H9 (cell line): Measurements from ENCODE around the gene ESRP2. TPM values are rescaled to one million over a fixed set of nuclear protein-coding genes. Genes with fewer than 3 reads are reported as not detected.
A peak's percentile ranks its signal among the peaks of the same experiment; 100 is the strongest.

Experiments
- DNase-seq: peaks from one replicate; pipeline ENCODE4 v3.0.0-alpha.2; 2017
- H2AFZ ChIP-seq: one replicate; pipeline ENCODE4 v1.6.1; 2013; ENCODE audit warnings: mild to moderate bottlenecking, low read length, control low read depth, moderate library complexity
- H2AK5ac ChIP-seq: 2 replicates; pipeline ENCODE4 v1.6.1; 2013; ENCODE audit warnings: low read length, control low read depth, mixed read lengths; ENCODE audit not compliant: insufficient read length
- H2BK120ac ChIP-seq: one replicate; pipeline ENCODE4 v1.6.1; 2013; ENCODE audit warnings: low read depth, mild to moderate bottlenecking, low read length, control low read depth, inconsistent platforms; ENCODE audit not compliant: poor library complexity, severe bottlenecking
- H2BK12ac ChIP-seq: 2 replicates; pipeline ENCODE4 v1.6.1; 2013; ENCODE audit warnings: low read length, control low read depth, mixed read lengths, low read depth; ENCODE audit not compliant: insufficient read length
- H2BK15ac ChIP-seq: 2 replicates; pipeline ENCODE4 v1.6.1; 2013; ENCODE audit warnings: low read depth, low read length, control low read depth
- H2BK20ac ChIP-seq: one replicate; pipeline ENCODE4 v1.6.1; 2013; ENCODE audit warnings: low read depth, mild to moderate bottlenecking, low read length, control low read depth, inconsistent platforms; ENCODE audit not compliant: poor library complexity, severe bottlenecking
- H2BK5ac ChIP-seq: 2 replicates; pipeline ENCODE4 v1.6.1; 2013; ENCODE audit warnings: low read length, control low read depth, mixed read lengths; ENCODE audit not compliant: insufficient read length
- H3K14ac ChIP-seq: 2 replicates; pipeline ENCODE4 v1.6.1; 2013; ENCODE audit warnings: low read length, control low read depth; ENCODE audit not compliant: insufficient read depth
- H3K18ac ChIP-seq: 2 replicates; pipeline ENCODE4 v1.6.1; 2013; ENCODE audit warnings: low read depth, mild to moderate bottlenecking, mixed read lengths, low read length, control low read depth; ENCODE audit not compliant: insufficient read length
- H3K23ac ChIP-seq: 2 replicates; pipeline ENCODE4 v1.6.1; 2013; ENCODE audit warnings: low read length, control low read depth, mixed read lengths, low read depth; ENCODE audit not compliant: insufficient read length
- H3K23me2 ChIP-seq: 2 replicates; pipeline ENCODE4 v1.6.1; 2013; ENCODE audit warnings: low read depth, mild to moderate bottlenecking, mixed read lengths, low read length, control low read depth; ENCODE audit not compliant: insufficient read length, poor library complexity, severe bottlenecking
- H3K27ac ChIP-seq: 2 replicates; pipeline ENCODE4 v1.5.1; 2013; ENCODE audit warnings: low read length, control low read depth, mixed read lengths, low read depth; ENCODE audit not compliant: insufficient read length
- H3K27me3 ChIP-seq: 2 replicates; pipeline ENCODE4 v1.6.1; 2013; ENCODE audit warnings: low read length, control low read depth, inconsistent platforms; ENCODE audit not compliant: insufficient read depth
- H3K4ac ChIP-seq: 2 replicates; pipeline ENCODE4 v1.6.1; 2013; ENCODE audit warnings: low read depth, mild to moderate bottlenecking, control low read depth, inconsistent platforms, low read length, moderate library complexity
- H3K4me1 ChIP-seq: 2 replicates; pipeline ENCODE4 v1.6.1; 2013; ENCODE audit warnings: low read length, control low read depth, inconsistent platforms; ENCODE audit not compliant: insufficient read depth
- H3K4me2 ChIP-seq: 2 replicates; pipeline ENCODE4 v1.6.1; 2013; ENCODE audit warnings: low read length, control low read depth, mixed read lengths; ENCODE audit not compliant: insufficient read length, insufficient read depth
- H3K56ac ChIP-seq: 2 replicates; pipeline ENCODE4 v1.6.1; 2013; ENCODE audit warnings: low read depth, mild to moderate bottlenecking, mixed read lengths, low read length, control low read depth; ENCODE audit not compliant: insufficient read length
- H3K79me1 ChIP-seq: 2 replicates; pipeline ENCODE4 v1.6.1; 2013; ENCODE audit warnings: low read depth, mild to moderate bottlenecking, moderate library complexity, low read length, control low read depth, inconsistent platforms; ENCODE audit not compliant: insufficient read depth, poor library complexity, severe bottlenecking
- H3K79me2 ChIP-seq: 2 replicates; pipeline ENCODE4 v1.6.1; 2013; ENCODE audit warnings: low read length, control low read depth, inconsistent platforms; ENCODE audit not compliant: insufficient read depth
- H3K9ac ChIP-seq: 2 replicates; pipeline ENCODE4 v1.6.1; 2013; ENCODE audit warnings: low read length, control low read depth, mixed read lengths; ENCODE audit not compliant: insufficient read length; ENCODE audit errors: extremely low read depth
- H3K9me3 ChIP-seq: one replicate; pipeline ENCODE4 v1.6.1; 2013; ENCODE audit warnings: low read depth, low read length, inconsistent platforms; ENCODE audit not compliant: control insufficient read depth
- H3T11ph ChIP-seq: one replicate; pipeline ENCODE4 v1.6.1; 2013; ENCODE audit warnings: mild to moderate bottlenecking, low read length, control low read depth, inconsistent platforms
- H4K20me1 ChIP-seq: one replicate; pipeline ENCODE4 v1.6.1; 2013; ENCODE audit not compliant: control insufficient read depth, insufficient read length, insufficient read depth
- H4K5ac ChIP-seq: 2 replicates; pipeline ENCODE4 v1.6.1; 2013; ENCODE audit warnings: low read depth, mild to moderate bottlenecking, mixed read lengths, low read length, control low read depth; ENCODE audit not compliant: insufficient read length
- H4K8ac ChIP-seq: replicated peaks from 2 replicates; pipeline ENCODE4 v1.6.1; 2013; ENCODE audit warnings: low read length, control low read depth, mixed read lengths, low read depth; ENCODE audit not compliant: insufficient read length
- H4K91ac ChIP-seq: 2 replicates; pipeline ENCODE4 v1.6.1; 2013; ENCODE audit warnings: low read depth, mild to moderate bottlenecking, moderate library complexity, mixed read lengths, low read length, control low read depth; ENCODE audit not compliant: insufficient read length
- H3K27ac Mint-ChIP-seq, 3 experiments: 2 replicates in 2 of 3; 3 replicates in 1 of 3; pipeline ENCODE4 v1.8.0; 2020 to 2021; ENCODE audit warnings: mixed read lengths in 3 of 3, mild to moderate bottlenecking in 1 of 3, moderate library complexity in 1 of 3
- H3K27me3 Mint-ChIP-seq: 2 replicates; pipeline ENCODE4 v1.8.0; 2021; ENCODE audit warnings: low read depth, mild to moderate bottlenecking, moderate library complexity, mixed read lengths
- H3K36me3 Mint-ChIP-seq, 3 experiments: 2 replicates in 2 of 3; 3 replicates in 1 of 3; pipeline ENCODE4 v1.8.0; 2020 to 2021; ENCODE audit warnings: low read depth in 3 of 3, mixed read lengths in 3 of 3; ENCODE audit not compliant: insufficient read depth in 1 of 3
- H3K4me1 Mint-ChIP-seq, 2 experiments: 2 replicates each; pipeline ENCODE4 v1.8.0; 2020; ENCODE audit warnings: mixed read lengths in 2 of 2
- H3K4me3 Mint-ChIP-seq, 2 experiments: 2 replicates in 1 of 2; 3 replicates in 1 of 2; pipeline ENCODE4 v1.8.0; 2020 to 2021; ENCODE audit warnings: mild to moderate bottlenecking in 2 of 2, mixed read lengths in 2 of 2, moderate library complexity in 1 of 2
- H3K9me3 Mint-ChIP-seq, 2 experiments: 2 replicates in 1 of 2; 3 replicates in 1 of 2; pipeline ENCODE4 v1.8.0; 2020; ENCODE audit warnings: mild to moderate bottlenecking in 2 of 2, mixed read lengths in 2 of 2, moderate library complexity in 1 of 2
- WGBS: extraction: QIAGEN DNeasy Blood & Tissue Kit; methylation state at CpG from one replicate; pipeline ENCODE4 v1.1.7; 2013; ENCODE audit warnings: missing lambda C conversion rate, low lambda C conversion rate, mixed read lengths; ENCODE audit not compliant: insufficient read length; ENCODE audit errors: extremely low coverage; 5-methylcytosine and 5-hydroxymethylcytosine counted together
- total RNA-seq: library from RNA; stranded (reverse); gene quantifications from 2 replicates; pipeline ENCODE4 v1.2.1, GENCODE V29; 2021
- TF ChIP-seq, protein P1 (sequence below): fragments of 200-600 bp; sonication (generic); conservative IDR thresholded peaks from 3 replicates; pipeline ENCODE4 v1.8.0; 2021; ENCODE audit warnings: antibody characterized with exemption, mild to moderate bottlenecking

The ESRP2 gene
- total RNA-seq, 1 experiment from 2014 or later: 59.5 TPM

- no peak overlapping the region for H4K5ac ChIP-seq
- no CpG with 5 or more reads among the region's 7 CpGs for WGBS
- H3K9ac ChIP-seq: no peak overlapping the region
- no peak overlapping the region for H2AK5ac ChIP-seq
- no peak overlapping the region for H3K14ac ChIP-seq
- no peaks in the 10 kb centered on the region for H3K4me1 ChIP-seq
- Mint-ChIP-seq H3K9me3 (no peaks in the 10 kb centered on the region), H3K4me1 (peaks cover 15 to 16% of the 10 kb centered on the region in 2 experiments), H3K4me3 (peak overlapping the region; percentile 88 to 93), H3K27me3 (peaks cover 18% of the 10 kb centered on the region), H3K36me3 (peaks cover 1 to 10% (median 7%) of the 10 kb centered on the region in 3 experiments; a peak in 4 of 7 replicates), H3K27ac (no peak overlapping the region; a peak in 1 of 7 replicates)
- DNase-seq: no peak
- no peaks in the 10 kb centered on the region for H3K79me1 ChIP-seq
- H4K8ac ChIP-seq: no peak overlapping the region
- no peak overlapping the region for H3T11ph ChIP-seq
- no peak overlapping the region for H3K4ac ChIP-seq
- no peak overlapping the region for H2BK15ac ChIP-seq
- H3K27me3 ChIP-seq: no peaks in the 10 kb centered on the region; the same call in 1 of the 2 replicates
- no peak overlapping the region for H4K91ac ChIP-seq
- no peak overlapping the region for H2BK120ac ChIP-seq
- H3K23ac ChIP-seq: no peak overlapping the region
- no peak overlapping the region for H3K27ac ChIP-seq
- H3K18ac ChIP-seq: no peak overlapping the region
- no peak overlapping the region for H3K4me2 ChIP-seq
- no peaks in the 10 kb centered on the region for H3K79me2 ChIP-seq
- H3K9me3 ChIP-seq: no peaks in the 10 kb centered on the region
- no peak overlapping the region for H3K56ac ChIP-seq
- H2AFZ ChIP-seq: no peak overlapping the region
- TF ChIP-seq, protein P1, sequence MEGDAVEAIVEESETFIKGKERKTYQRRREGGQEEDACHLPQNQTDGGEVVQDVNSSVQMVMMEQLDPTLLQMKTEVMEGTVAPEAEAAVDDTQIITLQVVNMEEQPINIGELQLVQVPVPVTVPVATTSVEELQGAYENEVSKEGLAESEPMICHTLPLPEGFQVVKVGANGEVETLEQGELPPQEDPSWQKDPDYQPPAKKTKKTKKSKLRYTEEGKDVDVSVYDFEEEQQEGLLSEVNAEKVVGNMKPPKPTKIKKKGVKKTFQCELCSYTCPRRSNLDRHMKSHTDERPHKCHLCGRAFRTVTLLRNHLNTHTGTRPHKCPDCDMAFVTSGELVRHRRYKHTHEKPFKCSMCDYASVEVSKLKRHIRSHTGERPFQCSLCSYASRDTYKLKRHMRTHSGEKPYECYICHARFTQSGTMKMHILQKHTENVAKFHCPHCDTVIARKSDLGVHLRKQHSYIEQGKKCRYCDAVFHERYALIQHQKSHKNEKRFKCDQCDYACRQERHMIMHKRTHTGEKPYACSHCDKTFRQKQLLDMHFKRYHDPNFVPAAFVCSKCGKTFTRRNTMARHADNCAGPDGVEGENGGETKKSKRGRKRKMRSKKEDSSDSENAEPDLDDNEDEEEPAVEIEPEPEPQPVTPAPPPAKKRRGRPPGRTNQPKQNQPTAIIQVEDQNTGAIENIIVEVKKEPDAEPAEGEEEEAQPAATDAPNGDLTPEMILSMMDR: no peak
- H2BK20ac ChIP-seq: no peak overlapping the region
- H3K23me2 ChIP-seq: peaks cover 11% of the 10 kb centered on the region
- no peak overlapping the region for H2BK5ac ChIP-seq
- H4K20me1 ChIP-seq: no peaks in the 10 kb centered on the region
- no peak overlapping the region for H2BK12ac ChIP-seq
Observed at GRCh38 chr16:68246121-68246520, 10.2 kb upstream of the ESRP2 start.
